HT1080 (cell line): ENCODE data around the gene SMIM33. TPM values are rescaled to one million over a fixed set of nuclear protein-coding genes. Genes with fewer than 3 reads are reported as not detected.
"Not testable (repeated sequence)": the region's sequence is repeated elsewhere in the genome, so short reads cannot be mapped to it uniquely, and the experiment has no call there.

Experiments used
- DNase-seq: peaks from one replicate; pipeline ENCODE4 v3.0.0-alpha.2; 2015; ENCODE audit warnings: low read depth
- total RNA-seq: library from RNA; depleted of rRNA; stranded (reverse); fragments of >200 nt; shearing (Covaris generic); gene quantifications from 2 replicates; pipeline ENCODE4 v1.2.3, GENCODE V29; 2014

The SMIM33 gene
- total RNA-seq, 1 experiment from 2014 or later = not detected

GRCh38 chr5:139456776-139457175 lies 14.0 kb upstream of the SMIM33 start:
- DNase-seq = no peak

GRCh38 chr5:139457241-139457640 lies 13.6 kb upstream of the SMIM33 start:
- DNase-seq = no peak

GRCh38 chr5:139457653-139458306 lies 13.0 kb upstream of the SMIM33 start:
- no peak for DNase-seq

- DNase-seq = peak; percentile 95
Observed at GRCh38 chr5:139458580-139459407, 12.0 kb upstream of the SMIM33 start.

GRCh38 chr5:139459451-139459934 lies 11.3 kb upstream of the SMIM33 start:
- DNase-seq = peak; percentile 56

GRCh38 chr5:139460455-139460854 lies 10.3 kb upstream of the SMIM33 start:
- DNase-seq = no peak

- DNase-seq = no peak
Observed at GRCh38 chr5:139461176-139461575, 9.6 kb upstream of the SMIM33 start.

- peak; percentile 89 for DNase-seq
Observed at GRCh38 chr5:139461698-139462097, 9.1 kb upstream of the SMIM33 start.

- DNase-seq = peak; percentile 48
Observed at GRCh38 chr5:139462586-139463276, 8.1 kb upstream of the SMIM33 start, which contains the start of gene ECSCR. Gene ECSCR (minus strand): TSS chr5:139462743. CDS start chr5:139462670, 73 bp downstream.

- no peak for DNase-seq
Observed at GRCh38 chr5:139468421-139468931, 2.3 kb upstream of the SMIM33 start.

GRCh38 chr5:139472386-139473030 lies 1.7 kb downstream of the SMIM33 start:
- no peak for DNase-seq

- DNase-seq = no peak
Observed at GRCh38 chr5:139473105-139473504, 2.3 kb downstream of the SMIM33 start.

GRCh38 chr5:139473565-139473964 lies 2.8 kb downstream of the SMIM33 start:
- DNase-seq = peak; percentile 52

GRCh38 chr5:139474890-139475791 lies 4.3 kb downstream of the SMIM33 start:
- DNase-seq = peak; percentile 80

GRCh38 chr5:139475865-139476617 lies 5.2 kb downstream of the SMIM33 start:
- no peak for DNase-seq

- DNase-seq = not testable (repeated sequence)
Observed at GRCh38 chr5:139478657-139479423, 8.0 kb downstream of the SMIM33 start.

- DNase-seq = not testable (repeated sequence)
Observed at GRCh38 chr5:139479729-139480128, 8.9 kb downstream of the SMIM33 start.

GRCh38 chr5:139481122-139481533 lies 10.3 kb downstream of the SMIM33 start:
- DNase-seq = peak; percentile 52
